ENCODE data around the gene MSL3.
A peak's percentile ranks its signal among the peaks of the same experiment; 100 is the strongest.

The MSL3 gene
- 112 reads per million in 2 donors for total RNA-seq

- DNase-seq, result peak in 3 of 5 experiments; percentile 40 to 76 (median 53)
These were observed at the start of gene MSL3 for GRCh38 chrX:11757719-11758399. Gene MSL3, plus strand, starts transcription at chrX:11758237. Its CDS starts 27 bp downstream, at chrX:11758264.

- no peak for DNase-seq
These were observed 35.7 kb upstream of the MSL3 start for GRCh38 chrX:11722304-11722703.

GRCh38 chrX:11724122-11725017 lies 33.7 kb upstream of the MSL3 start:
- DNase-seq, result peak in 1 of 5 experiments; percentile 24

GRCh38 chrX:11725631-11726442 lies 32.2 kb upstream of the MSL3 start:
- no peak for DNase-seq

GRCh38 chrX:11728556-11728955 lies 29.5 kb upstream of the MSL3 start:
- no peak for DNase-seq

- DNase-seq, result no peak
These were observed 24.4 kb upstream of the MSL3 start for GRCh38 chrX:11733614-11734013.

- DNase-seq, result no peak
These were observed 18.3 kb upstream of the MSL3 start for GRCh38 chrX:11739776-11740175.

GRCh38 chrX:11740794-11741193 lies 17.2 kb upstream of the MSL3 start:
- no peak for DNase-seq

GRCh38 chrX:11741574-11741973 lies 16.5 kb upstream of the MSL3 start:
- no peak for DNase-seq

DNA sequence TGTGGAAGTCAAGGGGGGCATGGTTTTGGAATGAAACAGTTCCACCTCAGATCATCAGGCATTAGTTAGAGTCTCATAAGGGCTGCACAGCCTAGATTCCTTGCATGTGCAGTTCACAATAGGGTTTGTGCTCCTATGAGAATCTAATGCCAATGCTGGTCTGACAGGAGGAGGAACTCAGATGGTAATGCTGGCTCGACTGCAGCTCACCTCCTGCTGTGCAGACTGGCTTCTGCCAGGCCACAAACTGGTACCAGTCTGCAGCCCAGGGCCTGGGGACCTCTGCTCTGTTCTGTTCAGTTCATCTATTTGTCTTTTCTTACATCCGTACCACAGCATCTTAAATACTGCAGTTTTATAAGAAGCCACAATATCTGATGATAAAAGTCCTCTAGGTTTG lies 12.2 kb upstream of the MSL3 start:
- no peak for DNase-seq

DNA sequence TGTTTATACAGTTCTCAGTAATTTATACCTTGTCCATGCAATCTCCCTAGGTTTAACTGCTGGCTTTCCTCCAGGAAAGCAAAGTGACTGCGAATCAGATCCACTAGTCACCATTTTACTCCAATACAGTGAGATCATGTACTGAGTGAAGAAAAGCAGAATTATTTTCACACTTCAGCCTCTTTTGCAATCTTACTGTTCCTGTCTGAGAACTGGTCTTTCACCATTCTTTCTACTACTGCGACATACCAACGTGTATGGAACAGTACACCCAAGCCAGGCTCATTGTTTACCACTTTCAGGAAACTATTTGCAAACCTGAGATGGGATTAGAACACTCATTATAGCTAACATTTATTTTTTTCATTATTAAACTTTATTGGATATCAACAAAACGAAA lies 8.0 kb upstream of the MSL3 start:
- no peak for DNase-seq

DNA sequence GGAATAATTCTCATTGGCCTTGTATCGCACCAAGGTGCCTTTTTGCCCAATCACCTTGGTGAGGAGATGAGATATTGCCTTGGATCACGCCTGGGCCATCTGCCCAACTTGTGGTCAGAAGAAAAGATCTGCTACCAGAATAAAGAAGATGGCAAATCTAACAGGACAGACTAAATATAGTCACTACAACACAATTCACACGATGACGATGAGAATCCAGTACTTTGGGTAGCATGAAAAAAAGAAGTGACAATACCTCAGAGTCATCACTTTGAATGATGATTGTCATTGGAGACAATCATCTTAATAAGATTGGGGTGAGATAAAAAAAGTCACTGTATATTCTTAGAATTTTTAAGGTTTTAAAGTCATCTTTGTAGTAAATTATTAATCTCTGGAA lies 7.3 kb upstream of the MSL3 start:
- no peak for DNase-seq

- DNase-seq, result no peak
These were observed 6.8 kb upstream of the MSL3 start for GRCh38 chrX:11751261-11751660.

DNA sequence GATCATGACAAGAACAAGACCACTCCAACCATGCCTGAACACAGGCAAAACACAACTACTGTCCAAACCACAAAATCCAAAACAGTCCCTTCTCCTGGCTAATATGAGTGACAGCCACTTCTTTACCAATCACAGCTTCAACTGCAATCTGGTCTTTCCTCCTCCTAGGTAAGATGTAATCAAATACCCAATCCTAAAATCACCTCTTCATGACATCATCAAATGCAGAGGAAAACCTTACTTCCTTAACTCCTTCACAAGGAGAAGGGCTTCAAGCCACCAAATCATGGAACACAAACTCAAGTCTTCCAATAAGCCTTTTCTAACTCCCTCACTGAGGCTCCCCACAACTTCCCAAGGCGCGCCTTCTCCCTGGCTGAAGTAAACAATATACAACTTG lies 4.4 kb upstream of the MSL3 start:
- no peak for DNase-seq

GRCh38 chrX:11754958-11755645 lies 2.9 kb upstream of the MSL3 start:
- DNase-seq, result no peak

DNA sequence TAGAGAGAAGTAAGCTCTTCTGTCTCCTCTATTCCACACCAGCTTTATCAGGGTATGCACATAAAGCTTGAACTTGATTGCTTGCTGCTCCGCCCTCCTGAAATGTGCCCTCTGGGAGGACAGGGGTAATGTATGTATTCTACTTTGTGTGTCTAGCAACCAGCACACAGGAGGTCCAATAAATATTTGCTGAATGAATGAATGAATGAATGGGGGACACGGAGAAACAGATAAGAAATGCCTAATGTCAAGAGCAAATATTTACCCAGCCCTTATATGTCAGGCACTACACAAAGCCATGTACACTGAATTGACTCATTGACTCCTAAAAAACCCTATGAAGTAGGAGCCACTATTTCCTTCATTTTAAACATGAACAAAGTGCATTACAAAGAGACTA lies 2.3 kb upstream of the MSL3 start:
- DNase-seq, result no peak

DNA sequence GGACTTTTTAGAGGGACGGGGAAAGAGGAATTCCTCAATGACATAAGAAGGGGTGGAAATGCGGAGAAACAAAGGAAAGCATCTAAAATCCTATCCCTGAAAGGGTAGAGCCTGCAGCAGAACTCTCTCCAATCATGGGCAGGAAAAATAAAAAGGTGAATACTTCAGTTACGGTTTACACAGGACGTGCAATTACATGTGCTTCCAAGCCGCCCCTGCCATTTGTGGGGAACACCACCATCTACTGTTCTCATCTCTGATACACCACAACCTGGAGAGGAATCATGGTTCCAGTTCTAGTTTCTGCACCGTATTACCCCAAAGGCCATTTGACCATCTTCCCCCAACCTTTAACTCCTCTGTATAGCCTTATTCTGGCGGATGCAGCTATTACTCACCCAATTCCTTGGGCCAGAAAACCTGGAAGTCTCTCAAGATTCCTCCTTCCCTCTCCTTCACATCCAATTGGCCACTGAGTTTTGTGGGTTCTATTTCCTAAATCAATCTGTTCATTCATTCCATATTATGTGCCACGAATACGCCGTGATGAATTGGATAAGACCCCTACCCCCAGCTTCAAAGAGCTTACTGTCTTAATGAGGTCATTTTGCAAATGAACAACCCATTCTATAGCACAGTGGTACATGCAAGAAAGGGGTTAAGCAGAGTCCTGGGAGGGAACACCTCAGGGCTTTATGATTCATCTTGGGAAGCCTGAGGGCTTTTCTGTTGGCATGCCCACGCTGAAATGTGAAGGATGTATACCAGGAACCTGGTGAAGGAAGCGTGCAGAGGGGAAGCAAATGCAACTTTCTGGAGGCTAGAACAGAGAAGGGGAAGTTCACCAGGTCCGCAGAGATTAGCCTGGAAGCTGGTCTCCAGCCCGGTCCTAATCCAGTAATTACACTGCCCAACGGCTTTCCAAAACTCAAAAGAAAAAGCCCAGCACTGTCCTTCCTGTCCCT lies 1.4 kb upstream of the MSL3 start:
- DNase-seq, result no peak

GRCh38 chrX:11757397-11757718 lies 679 bp upstream of the MSL3 start:
- DNase-seq, result no peak

GRCh38 chrX:11758400-11759171 lies 549 bp downstream of the MSL3 start:
- peak; percentile 75 to 91 (median 82) for DNase-seq

GRCh38 chrX:11759172-11759460 lies 1.1 kb downstream of the MSL3 start:
- DNase-seq, result no peak

All from T-helper 2 cell (primary cell).